Colon (tissue), 2 donors: Measurements from ENCODE around the gene SEC62.
A peak's percentile ranks its signal among the peaks of the same experiment; 100 is the strongest.
"Not testable (repeated sequence)": the region's sequence is repeated elsewhere in the genome, so short reads cannot be mapped to it uniquely, and the experiment has no call there.

Experiments used
- FAIRE-seq: peaks from 2 replicates; lab custom pipeline; 2012; peaks lifted over from hg19 to GRCh38; lab: Jason Lieb, UNC
- donor health status: control.
- donor health status: control.

Gene SEC62

DNA sequence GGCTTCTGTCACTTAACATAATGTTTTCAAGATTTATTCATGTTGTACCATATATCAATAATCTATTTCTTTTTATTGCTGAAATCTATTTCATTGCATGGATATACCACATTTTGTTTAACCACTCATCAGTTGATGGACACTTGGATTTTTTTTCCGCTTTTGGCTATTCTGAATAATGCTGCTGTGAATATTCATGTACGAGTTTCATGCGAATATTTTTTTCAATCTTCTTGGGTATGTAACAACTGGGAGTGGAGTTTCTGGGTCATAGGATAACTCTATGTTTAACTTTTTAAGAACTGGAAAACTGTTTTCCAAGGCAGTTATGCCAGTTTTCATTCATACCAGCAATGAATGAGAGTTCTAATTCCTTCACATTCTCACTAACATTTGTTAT lies 49.5 kb downstream of the SEC62 start:
- FAIRE-seq = no peak

DNA sequence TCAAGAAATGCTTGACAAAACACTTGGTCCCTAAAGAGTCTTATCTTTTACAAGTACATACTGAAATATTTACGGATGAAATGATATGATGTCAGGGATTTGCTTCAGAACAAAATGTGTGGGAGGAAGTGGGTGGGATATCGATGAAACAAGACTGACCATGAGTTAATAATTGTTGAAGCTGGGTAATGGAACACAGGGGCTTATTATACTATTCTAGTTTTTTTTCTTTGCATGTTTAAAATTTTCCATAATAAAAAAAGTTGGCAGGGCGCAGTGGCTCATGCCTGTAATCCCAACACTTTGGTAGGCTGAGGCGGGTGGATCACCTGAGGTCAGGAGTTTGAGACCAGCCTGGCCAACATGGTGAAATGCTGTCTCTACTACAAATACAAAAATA lies 52.7 kb downstream of the SEC62 start:
- not testable (repeated sequence) for FAIRE-seq

DNA sequence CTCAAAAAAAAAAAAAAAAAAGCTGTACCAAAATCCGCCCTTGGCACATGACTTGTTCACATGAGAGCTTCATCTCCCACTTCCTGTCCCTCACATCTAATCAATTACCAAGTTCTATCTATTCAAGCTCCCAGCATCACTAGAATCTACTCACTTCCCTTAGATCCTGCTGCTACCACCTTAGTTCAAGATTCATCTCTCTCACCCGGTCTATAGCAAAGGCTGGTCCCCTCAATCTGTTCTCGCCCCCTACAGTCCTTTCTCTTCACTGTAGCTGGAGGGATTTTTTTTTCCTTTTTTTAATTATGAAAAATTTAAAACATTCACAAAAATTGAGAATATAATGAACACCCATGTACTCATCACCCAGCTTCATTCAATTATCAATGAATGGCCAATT lies 54.5 kb downstream of the SEC62 start:
- no peak for FAIRE-seq

DNA sequence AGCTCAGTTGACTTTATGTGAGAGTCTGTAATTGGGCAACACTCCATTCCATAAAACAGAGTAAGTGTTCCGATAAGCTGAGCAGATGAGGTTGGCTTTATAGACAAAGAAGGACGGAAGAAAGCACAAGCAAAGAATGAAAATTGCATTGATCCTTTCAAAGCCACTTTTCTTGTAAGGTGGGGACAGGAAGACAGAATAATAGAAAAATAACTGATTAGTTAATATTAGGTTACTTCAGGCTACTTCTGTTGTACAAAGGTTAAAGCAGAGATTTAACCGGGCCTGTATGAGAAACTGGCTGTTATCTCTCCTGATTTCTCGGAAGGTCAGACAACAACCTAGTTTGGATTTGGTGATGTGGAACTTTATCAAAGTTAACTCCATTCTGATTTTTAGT lies 55.7 kb downstream of the SEC62 start:
- FAIRE-seq = no peak

DNA sequence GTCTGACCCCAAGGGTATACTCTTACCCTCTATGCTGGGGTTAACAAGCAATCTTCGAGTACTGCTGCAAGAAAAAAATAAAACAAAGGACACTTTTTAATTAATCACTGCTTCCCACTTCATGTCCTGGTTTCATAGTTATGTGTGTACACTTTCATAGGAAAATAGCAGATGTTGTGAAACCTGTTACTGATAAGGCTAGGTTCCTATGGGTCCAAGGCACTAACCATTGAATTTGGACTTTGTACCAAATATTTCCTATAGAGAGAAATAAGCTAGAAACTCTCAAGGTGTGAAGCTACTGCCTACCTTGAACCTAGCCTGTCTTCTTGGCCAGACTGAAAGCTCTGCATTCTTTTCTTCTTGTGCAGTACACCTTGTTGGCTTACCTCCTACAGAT lies 56.6 kb downstream of the SEC62 start:
- peak; percentile 24 for FAIRE-seq

DNA sequence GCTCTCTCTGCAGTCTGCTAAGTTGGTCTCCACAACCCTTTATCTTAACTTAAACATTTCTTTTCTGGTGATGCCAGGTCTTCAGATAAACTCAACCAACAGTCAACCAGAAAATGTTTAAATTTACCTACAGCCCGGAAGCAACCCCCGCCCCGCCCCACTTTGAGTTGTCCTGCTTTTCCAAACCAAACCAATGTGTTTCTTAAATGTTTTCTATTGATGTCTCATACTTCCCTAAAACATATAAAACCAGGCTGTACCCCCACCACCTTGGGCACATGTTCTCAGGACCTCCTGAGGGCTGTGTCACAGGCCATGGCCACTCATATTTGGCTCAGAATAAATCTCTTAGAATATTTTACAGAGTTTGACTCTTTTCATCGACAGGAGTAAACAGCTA lies 58.0 kb downstream of the SEC62 start:
- no peak for FAIRE-seq

DNA sequence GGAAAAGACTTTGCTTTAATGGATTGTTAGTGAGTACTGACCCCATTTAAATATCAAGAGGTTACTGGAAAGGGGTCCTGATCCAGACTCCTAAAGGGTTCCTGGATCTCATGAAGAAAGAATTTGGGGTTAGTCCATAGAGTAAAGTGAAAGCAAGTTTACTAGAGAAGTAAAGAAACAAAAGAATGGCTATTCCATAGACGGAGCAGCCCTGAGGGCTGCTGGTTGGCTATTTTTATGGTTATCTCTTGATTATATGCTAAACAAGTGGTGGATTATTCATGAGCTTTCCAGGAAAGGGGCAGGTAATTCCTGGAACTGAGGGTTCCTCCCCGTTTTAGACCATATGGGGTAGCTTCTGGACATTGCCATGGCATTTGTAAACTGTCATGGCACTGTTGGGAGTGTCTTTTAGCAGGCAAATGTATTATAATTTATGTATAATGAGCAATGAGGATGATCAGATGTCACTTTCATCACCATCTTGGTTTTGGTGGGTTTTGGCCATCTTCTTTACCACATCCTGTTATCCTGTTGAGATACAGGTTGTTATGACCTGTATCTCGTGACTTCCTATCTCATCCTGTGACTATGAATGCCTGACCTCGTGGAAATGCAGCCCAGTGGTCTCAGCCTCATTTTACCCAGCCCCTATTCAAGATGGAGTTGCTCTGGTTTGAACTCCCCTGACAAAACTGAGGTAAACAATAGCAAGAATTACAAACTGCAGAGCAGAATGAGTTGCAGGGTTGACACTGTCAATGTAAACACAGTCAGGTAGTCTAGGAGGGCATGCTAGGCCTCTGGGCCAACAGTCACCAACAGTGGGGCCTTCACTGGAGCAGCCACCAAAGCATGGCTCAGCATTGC lies 60.9 kb downstream of the SEC62 start:
- no peak for FAIRE-seq

DNA sequence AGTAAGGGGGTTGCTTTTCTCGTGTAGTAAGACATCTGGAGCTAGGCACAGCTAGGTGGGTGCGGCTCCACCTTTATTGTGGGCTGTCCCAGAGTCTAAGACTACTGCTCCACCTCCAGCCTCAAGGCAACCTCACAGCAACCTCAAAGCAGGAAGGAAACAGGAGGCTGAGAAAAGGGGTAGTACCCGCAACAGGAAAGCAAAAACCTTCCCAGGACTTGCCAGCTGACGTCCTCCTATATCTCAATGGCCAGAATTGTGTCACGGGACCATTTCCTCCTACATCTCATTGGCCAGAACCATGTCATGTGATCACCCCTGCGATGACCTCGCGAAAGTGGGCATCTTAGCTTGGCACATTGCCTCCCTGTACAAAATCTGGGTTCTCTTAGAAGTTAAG lies 66.9 kb downstream of the SEC62 start:
- no peak for FAIRE-seq

DNA sequence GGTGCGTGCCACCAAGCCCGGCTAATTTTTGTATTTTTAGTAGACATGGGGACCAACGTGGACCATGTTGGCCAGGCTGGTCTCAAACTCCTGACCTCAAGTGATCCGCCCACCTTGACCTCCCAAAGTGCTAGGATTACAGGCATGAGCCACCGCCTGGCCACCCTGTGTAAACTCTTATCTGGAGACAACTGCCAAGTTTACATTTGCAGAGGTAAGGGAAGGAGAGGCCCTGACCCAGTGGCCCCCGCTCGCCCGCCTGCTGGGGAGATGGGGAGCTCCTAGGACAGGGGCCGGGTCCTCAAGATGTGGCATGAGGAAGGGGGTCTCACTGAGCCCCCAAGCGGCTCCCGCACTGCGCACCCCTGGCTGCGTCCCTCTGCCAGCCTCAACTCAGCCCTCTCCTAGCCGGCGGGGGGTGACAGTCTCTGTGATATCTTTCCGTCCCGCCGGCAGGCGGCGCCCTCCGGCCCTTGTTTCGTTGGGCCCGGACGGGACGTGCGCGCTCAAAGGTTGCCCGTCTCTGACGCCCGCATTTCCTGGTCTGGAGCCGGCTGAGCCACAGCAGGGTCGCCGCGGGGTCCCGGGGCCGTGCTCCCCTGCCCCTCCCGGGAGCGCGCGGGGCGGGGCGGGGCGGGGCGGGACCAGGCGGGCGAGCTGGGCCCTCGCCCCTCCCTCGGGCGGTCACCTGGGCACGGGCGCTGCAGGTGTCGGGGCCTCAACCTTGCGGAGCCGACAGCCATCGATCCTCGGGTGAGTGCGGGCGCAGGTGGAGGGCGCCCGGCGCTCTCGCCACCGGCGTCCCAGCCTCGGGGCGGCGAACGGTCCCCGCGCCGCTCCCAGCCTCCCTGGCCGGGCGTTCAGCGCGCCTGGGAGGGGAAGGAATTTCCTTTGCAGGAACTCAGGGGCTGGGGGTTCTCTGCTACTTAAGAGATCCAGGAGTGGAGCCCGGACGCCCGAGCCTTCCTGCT lies 71.1 kb downstream of the SEC62 start, which contains the start of gene GPR160:
TSS of gene GPR160 (plus strand) at position 533 of the 971 bp plus-strand sequence. CDS start 45,978 bp downstream, outside the sequence.
- FAIRE-seq = no peak

DNA sequence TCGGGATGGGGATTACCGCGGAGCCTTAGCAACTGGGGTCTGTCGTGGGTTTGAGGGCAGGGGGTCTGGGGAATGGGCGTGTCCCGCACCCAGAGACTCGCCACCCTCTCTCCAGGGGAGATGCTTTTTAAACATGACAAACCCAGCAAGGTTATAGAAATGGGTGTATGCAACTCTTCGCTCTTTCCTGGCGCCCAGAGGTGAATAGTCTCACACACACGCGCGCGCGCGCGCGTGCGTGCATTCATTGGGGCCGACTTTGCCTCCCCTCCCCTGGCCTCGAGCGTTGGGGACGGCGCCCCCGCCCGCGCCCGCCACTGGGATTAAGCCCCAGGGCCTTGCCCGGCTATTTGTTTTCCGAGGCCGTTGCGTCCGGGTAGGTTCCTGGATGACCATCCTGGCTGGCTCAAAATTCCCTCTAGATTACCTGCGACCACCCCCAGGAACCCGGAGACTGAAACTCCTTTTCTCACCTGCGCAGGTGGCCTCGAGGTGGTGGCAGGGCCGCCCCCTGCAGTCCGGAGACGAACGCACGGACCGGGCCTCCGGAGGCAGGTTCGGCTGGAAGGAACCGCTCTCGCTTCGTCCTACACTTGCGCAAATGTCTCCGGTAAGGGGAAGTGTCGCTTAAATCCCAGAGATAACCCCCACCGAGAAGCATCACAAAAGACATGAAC lies 72.0 kb downstream of the SEC62 start:
- FAIRE-seq = no peak

DNA sequence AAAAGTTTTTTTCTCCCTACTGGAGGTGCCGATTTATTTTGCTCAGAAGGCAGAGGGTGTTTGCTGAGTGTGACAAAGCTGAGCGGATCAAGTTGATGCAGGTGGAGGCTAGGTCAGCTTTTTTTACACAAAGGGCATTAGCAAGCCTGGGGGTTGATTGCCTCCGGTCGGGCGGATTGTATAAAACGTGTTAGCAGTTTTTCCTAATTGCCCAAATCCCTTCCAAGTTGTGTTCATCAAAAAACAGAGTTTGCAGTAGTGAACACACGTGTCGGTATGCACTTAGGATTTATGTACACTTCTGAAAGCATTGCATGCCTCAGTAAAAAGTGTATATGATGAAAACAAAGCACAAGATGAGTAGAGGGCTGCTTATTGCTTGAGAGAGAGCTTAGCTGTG lies 73.8 kb downstream of the SEC62 start:
- FAIRE-seq = no peak

DNA sequence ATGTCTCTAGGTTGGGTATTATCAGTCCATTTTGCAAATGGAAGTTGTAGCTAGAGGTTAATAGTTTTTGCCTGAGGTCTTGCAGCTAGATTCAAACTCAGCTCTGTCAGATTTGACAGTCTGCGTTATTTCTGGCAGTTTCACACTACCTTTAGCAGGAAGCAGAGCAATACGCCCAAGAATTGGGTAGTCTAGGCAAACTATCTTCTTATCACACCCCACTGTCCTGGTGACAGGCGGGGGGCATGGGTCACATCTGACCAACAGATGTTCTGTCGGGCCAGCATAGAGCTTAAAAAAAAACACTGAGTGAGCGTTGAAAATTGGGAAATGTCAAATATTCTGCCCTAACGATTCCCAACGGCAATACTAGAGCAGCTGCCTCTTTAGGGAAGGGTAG lies 76.9 kb downstream of the SEC62 start:
- no peak for FAIRE-seq

DNA sequence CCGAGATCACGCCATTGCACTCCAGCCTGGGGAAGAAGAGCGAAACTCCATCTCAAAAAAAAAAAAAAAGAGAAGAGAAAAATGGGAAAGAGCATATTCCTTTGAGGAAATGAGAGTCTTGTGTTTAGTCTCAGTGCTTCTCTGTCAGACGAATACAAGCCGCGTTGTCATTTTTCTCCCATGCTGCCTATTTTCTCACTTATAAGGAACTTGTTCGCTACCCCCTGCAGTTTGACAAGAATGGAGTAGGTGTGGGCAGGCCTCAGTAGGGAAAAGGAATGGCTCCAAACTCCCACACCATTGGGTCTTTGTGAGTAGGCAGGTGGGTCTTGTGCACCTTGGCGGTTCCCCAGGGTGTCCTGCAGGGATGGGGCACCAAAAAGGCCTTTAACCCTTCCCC lies 77.7 kb downstream of the SEC62 start:
- FAIRE-seq = no peak

DNA sequence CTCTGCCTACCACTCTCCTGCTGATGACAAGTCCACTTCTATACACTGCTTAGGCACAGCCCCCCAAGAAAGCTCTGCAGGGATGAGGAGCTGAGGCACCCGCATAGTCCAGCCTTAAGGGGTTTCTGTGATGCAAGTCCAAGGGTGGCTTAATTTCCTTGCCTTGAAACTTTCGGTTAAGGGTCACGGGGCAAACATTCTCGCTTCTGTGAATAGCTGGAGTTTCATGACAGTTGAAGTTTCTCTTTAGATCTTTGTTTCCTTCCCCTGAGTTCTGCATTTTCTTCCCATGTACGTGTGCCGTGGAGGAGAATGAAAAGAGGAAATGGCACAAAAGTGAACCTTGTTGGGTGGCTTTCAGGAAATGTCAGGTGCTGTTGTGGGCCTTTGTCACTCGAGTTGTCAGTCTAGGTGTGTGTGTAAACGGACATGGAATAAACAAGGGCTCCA lies 78.2 kb downstream of the SEC62 start:
- no peak for FAIRE-seq

DNA sequence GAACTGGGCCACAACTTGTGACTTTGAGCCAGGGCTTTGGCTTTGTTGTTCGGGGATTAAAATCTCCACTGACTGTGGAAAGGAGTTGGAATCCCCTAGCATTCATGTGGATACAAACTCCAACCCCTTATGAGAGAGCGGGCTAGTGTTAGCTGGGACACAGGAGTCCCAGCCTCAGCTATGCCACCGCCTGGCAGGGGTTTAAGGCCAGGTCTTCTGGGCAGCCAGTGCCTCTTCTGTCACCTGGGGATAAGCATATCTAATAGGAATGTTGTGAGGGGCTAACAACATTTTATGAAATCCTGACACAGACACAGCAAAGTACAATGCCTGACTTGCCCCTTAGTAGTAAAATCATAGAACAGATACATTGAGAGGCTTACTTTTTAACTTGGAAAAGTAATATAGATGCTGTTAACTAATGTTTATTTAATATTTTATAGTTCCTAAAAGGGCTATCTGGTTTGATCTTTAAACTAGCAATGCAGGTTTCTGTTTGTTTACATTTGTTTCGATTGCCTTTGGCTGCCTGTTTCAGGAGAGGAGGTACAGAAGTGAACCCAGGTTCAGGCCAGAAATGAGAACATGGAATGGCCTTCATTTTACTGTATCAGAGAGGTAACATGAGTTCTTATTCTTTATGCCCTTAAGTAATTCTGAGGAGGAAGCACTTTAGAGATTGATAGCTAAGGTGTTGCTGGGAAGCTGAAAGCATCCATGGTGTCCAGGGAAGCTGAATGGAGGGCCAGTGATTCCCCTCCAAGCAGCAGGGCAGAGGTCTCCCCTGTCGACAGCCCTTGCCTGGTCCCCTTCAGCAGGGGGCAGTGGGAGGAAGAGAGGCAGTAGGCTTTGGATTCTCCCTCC lies 79.9 kb downstream of the SEC62 start:
- FAIRE-seq = peak; percentile 58

DNA sequence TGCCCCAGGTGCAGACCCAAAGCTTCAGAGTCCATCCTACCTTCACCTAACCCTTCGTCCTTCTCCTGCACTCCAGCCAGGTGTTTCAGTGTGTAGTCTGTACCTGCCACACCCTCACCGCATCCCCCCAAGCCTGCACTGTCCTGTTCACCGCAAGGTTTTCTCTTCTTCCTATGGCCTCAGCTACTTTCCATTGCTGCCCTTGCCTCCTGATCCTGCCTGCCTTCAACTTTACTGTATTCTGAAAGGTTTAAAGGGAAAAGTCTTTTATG lies 80.5 kb downstream of the SEC62 start:
- no peak for FAIRE-seq
